IMR-90 (cell line): ENCODE results near the gene BCAT1. TPM values are rescaled to one million over a fixed set of nuclear protein-coding genes. Genes with fewer than 3 reads are reported as not detected.

ENCODE experiments used
- ATAC-seq: fragments of 200-7000 bp; cut with Tn5 transposase; 2 replicates; pipeline ENCODE4 v1.9.1; 2020; ENCODE audit warnings: low read depth, mild to moderate bottlenecking, moderate library complexity
- BruUV-seq: library from RNA; stranded (reverse); fragments of 400-500 nt; replicated peaks from 2 replicates; lab custom pipeline; 2021; lab: Mats Ljungman, UMichigan
- CTCF ChIA-PET: fragments of 300-600 bp; formaldehyde crosslinking; extraction: SDS; loops from one replicate; lab custom pipeline; 2021; ENCODE audit warnings: antibody characterized with exemption; lab: Yijun Ruan, JAX
- POLR2A ChIA-PET: fragments of 300-600 bp; sonication (Branson Sonifier 250); formaldehyde crosslinking; loops from one replicate; lab custom pipeline; 2022; ENCODE audit warnings: antibody characterized with exemption; ENCODE audit not compliant: unreplicated experiment; lab: Charles Lee
- DNase-seq: peaks from one replicate; pipeline ENCODE4 v3.0.0; 2013
- H2AFZ ChIP-seq: replicated peaks from 2 replicates; pipeline ENCODE3; 2013; ENCODE audit warnings: low read length, mild to moderate bottlenecking; ENCODE audit not compliant: poor library complexity
- H2AK5ac ChIP-seq: 2 replicates; pipeline ENCODE4 v1.6.1; 2013; ENCODE audit warnings: low read depth, low read length, inconsistent platforms
- H2AK9ac ChIP-seq: replicated peaks from 2 replicates; pipeline ENCODE3; 2013; ENCODE audit warnings: mild to moderate bottlenecking, low read depth, low read length, moderate library complexity; ENCODE audit not compliant: poor library complexity
- H2BK120ac ChIP-seq: 2 replicates; pipeline ENCODE4 v1.6.1; 2013; ENCODE audit warnings: low read depth, low read length, inconsistent platforms
- H2BK15ac ChIP-seq: 3 replicates; pipeline ENCODE4 v1.6.1; 2013; ENCODE audit warnings: low read depth, low read length, inconsistent platforms
- H2BK20ac ChIP-seq: 2 replicates; pipeline ENCODE4 v1.6.1; 2013; ENCODE audit warnings: low read depth, mild to moderate bottlenecking, inconsistent platforms, low read length, moderate library complexity
- H2BK5ac ChIP-seq: 2 replicates; pipeline ENCODE4 v1.6.1; 2013; ENCODE audit warnings: mild to moderate bottlenecking, low read depth, low read length, inconsistent platforms; ENCODE audit not compliant: poor library complexity, severe bottlenecking
- H3K14ac ChIP-seq: replicated peaks from 2 replicates; pipeline ENCODE4 v1.6.1; 2013; ENCODE audit warnings: low read depth, low read length, inconsistent platforms
- H3K18ac ChIP-seq: 2 replicates; pipeline ENCODE4 v1.6.1; 2013; ENCODE audit warnings: low read depth, low read length, control low read depth
- H3K23ac ChIP-seq: 2 replicates; pipeline ENCODE4 v1.6.1; 2013; ENCODE audit warnings: low read depth, low read length, inconsistent platforms
- H3K27ac ChIP-seq: 2 replicates; pipeline ENCODE4 v1.5.1; 2013; ENCODE audit warnings: mild to moderate bottlenecking, control low read depth, low read length; ENCODE audit not compliant: insufficient read depth
- H3K27me3 ChIP-seq: 2 replicates; pipeline ENCODE4 v1.6.1; 2013; ENCODE audit warnings: low read length; ENCODE audit not compliant: control insufficient read depth, insufficient read depth
- H3K36me3 ChIP-seq: 2 replicates; pipeline ENCODE4 v1.6.1; 2013; ENCODE audit warnings: low read length, mixed read lengths; ENCODE audit not compliant: control insufficient read depth, insufficient read depth
- H3K4ac ChIP-seq: 2 replicates; pipeline ENCODE4 v1.6.1; 2013; ENCODE audit warnings: low read depth, low read length, inconsistent platforms
- H3K4me1 ChIP-seq: 2 replicates; pipeline ENCODE4 v1.6.1; 2013; ENCODE audit warnings: low read length, mixed read lengths; ENCODE audit not compliant: control insufficient read depth, insufficient read depth
- H3K4me2 ChIP-seq: 2 replicates; pipeline ENCODE4 v1.6.1; 2013; ENCODE audit warnings: low read depth, mild to moderate bottlenecking, control low read depth, low read length, moderate library complexity
- H3K4me3 ChIP-seq: 2 replicates; pipeline ENCODE4 v1.5.1; 2013; ENCODE audit warnings: low read depth, mild to moderate bottlenecking, control low read depth, low read length, moderate library complexity; ENCODE audit not compliant: insufficient read depth
- H3K56ac ChIP-seq: 2 replicates; pipeline ENCODE4 v1.6.1; 2013; ENCODE audit warnings: low read length, inconsistent platforms; ENCODE audit not compliant: insufficient read depth; ENCODE audit errors: extremely low read depth
- H3K79me1 ChIP-seq, 2 experiments: 2 replicates each; pipeline ENCODE4 v1.6.1; 2013; ENCODE audit warnings: low read length in 2 of 2, inconsistent platforms in 1 of 2, low read depth in 1 of 2
- H3K9ac ChIP-seq: 2 replicates; pipeline ENCODE4 v1.6.1; 2013; ENCODE audit warnings: low read depth, low read length, control low read depth
- H3K9me1 ChIP-seq: 2 replicates; pipeline ENCODE4 v1.6.1; 2013; ENCODE audit warnings: low read length, inconsistent platforms; ENCODE audit not compliant: insufficient read depth
- H3K9me3 ChIP-seq: 2 replicates; pipeline ENCODE4 v1.6.1; 2013; ENCODE audit warnings: low read length; ENCODE audit not compliant: control insufficient read depth, insufficient read depth
- H4K20me1 ChIP-seq: 2 replicates; pipeline ENCODE4 v1.6.1; 2013; ENCODE audit warnings: low read length, inconsistent platforms; ENCODE audit not compliant: insufficient read depth
- H4K5ac ChIP-seq: 2 replicates; pipeline ENCODE4 v1.6.1; 2013; ENCODE audit warnings: mild to moderate bottlenecking, low read depth, low read length, control low read depth
- H4K8ac ChIP-seq, 2 experiments: 2 replicates each; pipeline ENCODE4 v1.6.1; 2013; ENCODE audit warnings: low read depth in 2 of 2, low read length in 2 of 2, control low read depth in 1 of 2, inconsistent platforms in 1 of 2
- H4K91ac ChIP-seq: 2 replicates; pipeline ENCODE4 v1.6.1; 2013; ENCODE audit warnings: low read depth, low read length, inconsistent platforms; ENCODE audit not compliant: insufficient read depth
- BHLHE40 ChIP-seq: fragments of 150-350 bp; IDR thresholded peaks from 2 replicates; pipeline ENCODE4 v1.6.1; 2016; ENCODE audit warnings: mild to moderate bottlenecking, low read depth, low read length
- CEBPB ChIP-seq: IDR thresholded peaks from 2 replicates; pipeline ENCODE4 v1.6.1; 2012; ENCODE audit warnings: low read depth, low read length, improper control_type of control experiment
- CHD1 ChIP-seq: IDR thresholded peaks from 2 replicates; pipeline ENCODE4 v1.6.1; 2012; ENCODE audit warnings: low read depth, low read length, improper control_type of control experiment
- CTCF ChIP-seq: conservative IDR thresholded peaks from 2 replicates; pipeline ENCODE4 v1.5.1; 2012; ENCODE audit warnings: mild to moderate bottlenecking, low read depth, low read length, improper control_type of control experiment
- ELK1 ChIP-seq: fragments of 150-350 bp; IDR thresholded peaks from 2 replicates; pipeline ENCODE4 v1.6.1; 2016; ENCODE audit warnings: low read depth, mild to moderate bottlenecking, low read length, moderate library complexity, borderline replicate concordance
- FOS ChIP-seq: fragments of 150-350 bp; IDR thresholded peaks from 2 replicates; pipeline ENCODE4 v1.6.1; 2016; ENCODE audit warnings: low read depth, low read length
- MAFK ChIP-seq: IDR thresholded peaks from 2 replicates; pipeline ENCODE4 v1.6.1; 2012; ENCODE audit warnings: low read depth, low read length, improper control_type of control experiment
- MAZ ChIP-seq: IDR thresholded peaks from 2 replicates; pipeline ENCODE4 v1.6.1; 2012; ENCODE audit warnings: low read depth, mild to moderate bottlenecking, low read length, improper control_type of control experiment, moderate library complexity, borderline replicate concordance
- MXI1 ChIP-seq: IDR thresholded peaks from 2 replicates; pipeline ENCODE4 v1.6.1; 2012; ENCODE audit warnings: low read depth, mild to moderate bottlenecking, low read length, moderate library complexity, borderline replicate concordance
- NFE2L2 ChIP-seq: fragments of 150-350 bp; IDR thresholded peaks from 2 replicates; pipeline ENCODE4 v1.6.1; 2016; ENCODE audit warnings: low read depth, mild to moderate bottlenecking, low read length
- POLR2A ChIP-seq: IDR thresholded peaks from 2 replicates; pipeline ENCODE4 v1.6.1; 2012; ENCODE audit warnings: mild to moderate bottlenecking, low read depth, low read length
- RAD21 ChIP-seq: IDR thresholded peaks from 2 replicates; pipeline ENCODE4 v1.6.1; 2012; ENCODE audit warnings: low read length, improper control_type of control experiment
- RCOR1 ChIP-seq: IDR thresholded peaks from 2 replicates; pipeline ENCODE4 v1.6.1; 2012; ENCODE audit warnings: mild to moderate bottlenecking, low read length, improper control_type of control experiment; ENCODE audit not compliant: insufficient replicate concordance
- RFX5 ChIP-seq: IDR thresholded peaks from 2 replicates; pipeline ENCODE4 v1.8.0; 2012; ENCODE audit warnings: low read depth, mild to moderate bottlenecking, low read length, moderate library complexity
- SMC3 ChIP-seq: fragments of 150-350 bp; IDR thresholded peaks from 2 replicates; pipeline ENCODE4 v1.6.1; 2016; ENCODE audit warnings: low read depth, mild to moderate bottlenecking, antibody characterized with exemption, low read length, moderate library complexity
- USF2 ChIP-seq: fragments of 150-350 bp; IDR thresholded peaks from 2 replicates; pipeline ENCODE4 v1.6.1; 2017; ENCODE audit warnings: mild to moderate bottlenecking, antibody characterized with exemption, low read length, low read depth
- WGBS, 2 experiments: methylation state at CpG; one replicate each; pipeline versions ENCODE4 v1.1.5 to v1.1.7; 2013; ENCODE audit warnings: missing lambda C conversion rate in 2 of 2; ENCODE audit not compliant: insufficient read length in 1 of 2; ENCODE audit errors: extremely low coverage in 2 of 2; 5-methylcytosine and 5-hydroxymethylcytosine counted together
- dilution Hi-C: fragments of 300-500 bp; cut with HindIII; formaldehyde crosslinking; loops from one replicate; pipeline ENCODE4 v1.14.3; 2018; ENCODE audit warnings: low sequenced_read_pairs; ENCODE audit not compliant: unreplicated experiment
- in situ Hi-C: fragments of 300-500 bp; cut with MboI; formaldehyde crosslinking; loops from 3 replicates; pipeline ENCODE4 v1.14.3; 2019; ENCODE audit warnings: low sequenced_read_pairs, inconsistent platforms, mixed read lengths
- intact Hi-C: fragments of 100-400 bp; cut with micrococcal nuclease; formaldehyde crosslinking; loops from 2 replicates; pipeline ENCODE4 v1.10.0; 2022
- polyA plus RNA-seq, 3 experiments: library from polyadenylated mRNA; depleted of rRNA; stranded (reverse); fragments of >200 nt; gene quantifications; 2 replicates each; pipeline ENCODE4 v1.2.3, GENCODE V29; 2012; ENCODE audit warnings: low replicate concordance in 1 of 3
- total RNA-seq: library from RNA; depleted of rRNA; stranded (reverse); fragments of >200 nt; gene quantifications from 2 replicates; pipeline ENCODE4 v1.2.3, GENCODE V29; 2012

Gene BCAT1
- total and polyA plus RNA-seq, 2 of the 4 experiments (the other 2 are of a cell fraction), result 30.4 to 683 TPM

- Histone ChIP-seq H3K23ac (no peak overlapping the region), H2BK20ac (no peak overlapping the region), H3K79me1 (no peaks in the 10 kb centered on the region), H3K18ac (no peak overlapping the region), H3K4me1 (no peaks in the 10 kb centered on the region), H2AFZ (no peak overlapping the region), H3K4ac (no peak overlapping the region), H3K9ac (no peak overlapping the region), H3K27ac (no peak overlapping the region), H3K56ac (no peak overlapping the region), H3K9me3 (no peaks in the 10 kb centered on the region), H2AK9ac (no peak overlapping the region), H4K91ac (no peak overlapping the region), H3K4me2 (no peak overlapping the region), H3K36me3 (no peaks in the 10 kb centered on the region), H2BK120ac (no peak overlapping the region), H3K4me3 (no peak overlapping the region), H2AK5ac (no peak overlapping the region), H3K9me1 (no peaks in the 10 kb centered on the region), H3K27me3 (no peaks in the 10 kb centered on the region), H4K5ac (peak overlapping the region; percentile 81; the same call in 1 of the 2 replicates), H4K8ac (no peak overlapping the region), H4K20me1 (no peaks in the 10 kb centered on the region), H3K14ac (no peak overlapping the region), H2BK5ac (no peak overlapping the region), H2BK15ac (no peak overlapping the region)
- no peak for TF ChIP-seq CTCF
- no peak for TF ChIP-seq RAD21
- TF ChIP-seq RCOR1, result no peak
- TF ChIP-seq USF2, result no peak
- no peak for TF ChIP-seq MXI1
- TF ChIP-seq RFX5, result no peak
- no peak for TF ChIP-seq FOS
- no peak for TF ChIP-seq CEBPB
- no peak for TF ChIP-seq BHLHE40
- TF ChIP-seq CHD1, result no peak
- TF ChIP-seq SMC3, result no peak
- no peak for TF ChIP-seq ELK1
- no peak for TF ChIP-seq NFE2L2
- no peak for TF ChIP-seq MAFK
- no peak for TF ChIP-seq POLR2A
- no peak for TF ChIP-seq MAZ
- ChIA-PET POLR2A (no interaction called here), CTCF (interaction anchor here (0.6 kb wide), 1 partner anchor 152 kb away, joined by 3 read pairs; no protein-coding TSS in a partner anchor)
- DNase-seq, result no peak
- dilution Hi-C loops (no loop called here), intact Hi-C loops (no loop called here), in situ Hi-C loops (loop anchor here (25.0 kb wide), 1 partner anchor 1934 kb away; no protein-coding TSS in a partner anchor)
- ATAC-seq, result no peak
- WGBS, 2 experiments, result no CpG with 5 or more reads among the region's 4 CpGs
- BruUV-seq, result no TSS peak
Measured at GRCh38 chr12:24795699-24796347, 153.1 kb downstream of the BCAT1 start.
